ENCODE data around the gene SMTNL1.

Gene SMTNL1

GRCh38 chr11:57546869-57547475 is 9.6 kb downstream of the SMTNL1 start:
- peak; percentile 32 for DNase-seq

DNA sequence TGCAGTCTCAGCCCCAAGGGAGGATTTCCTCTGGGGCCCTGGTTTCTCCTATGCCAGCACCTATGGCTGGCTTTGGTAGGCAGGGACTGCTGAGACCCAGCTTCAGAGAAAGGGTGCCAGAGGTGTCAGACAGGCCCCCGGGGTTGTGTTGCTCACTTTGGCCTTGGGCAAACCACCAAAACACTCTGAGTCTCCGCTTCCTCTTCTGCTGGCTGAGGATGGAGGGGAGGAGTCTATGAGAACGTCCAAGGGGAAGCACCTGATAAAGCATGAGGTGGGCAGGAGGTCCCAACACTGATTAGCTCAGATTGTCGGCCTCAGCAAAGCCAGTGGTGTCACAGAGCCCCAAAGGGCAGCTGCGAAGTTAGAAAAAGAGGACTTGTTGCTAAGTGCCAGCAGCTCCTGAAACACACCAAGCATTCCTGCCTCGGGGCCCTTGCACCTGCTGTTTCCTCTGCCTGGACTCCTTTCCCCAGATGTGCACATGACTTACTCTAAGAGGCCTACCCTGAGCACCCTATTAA is 10.5 kb downstream of the SMTNL1 start:
- DNase-seq, result peak; percentile 73

- DNase-seq, result no peak
These were observed 12.6 kb downstream of the SMTNL1 start for GRCh38 chr11:57549983-57550382.

DNA sequence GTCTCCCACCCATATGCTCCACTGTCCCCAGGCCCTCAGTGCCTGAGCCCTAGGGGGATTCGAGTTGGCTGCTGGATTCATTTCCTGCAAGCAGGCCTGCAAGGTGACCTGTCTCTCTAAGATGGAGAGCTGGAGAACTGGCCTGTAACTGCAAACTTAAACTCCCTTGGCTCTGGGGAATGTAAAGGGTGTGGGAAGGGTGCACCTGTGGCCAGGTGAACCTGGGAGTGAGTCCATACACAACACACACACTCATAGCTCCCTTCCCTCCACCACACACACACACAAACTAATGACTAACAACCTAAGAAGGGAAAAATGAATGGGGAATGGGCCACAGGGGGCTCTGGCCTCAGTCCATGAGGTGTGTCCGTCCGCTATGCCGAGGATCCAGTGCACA is 14.5 kb downstream of the SMTNL1 start:
- no peak for DNase-seq

DNA sequence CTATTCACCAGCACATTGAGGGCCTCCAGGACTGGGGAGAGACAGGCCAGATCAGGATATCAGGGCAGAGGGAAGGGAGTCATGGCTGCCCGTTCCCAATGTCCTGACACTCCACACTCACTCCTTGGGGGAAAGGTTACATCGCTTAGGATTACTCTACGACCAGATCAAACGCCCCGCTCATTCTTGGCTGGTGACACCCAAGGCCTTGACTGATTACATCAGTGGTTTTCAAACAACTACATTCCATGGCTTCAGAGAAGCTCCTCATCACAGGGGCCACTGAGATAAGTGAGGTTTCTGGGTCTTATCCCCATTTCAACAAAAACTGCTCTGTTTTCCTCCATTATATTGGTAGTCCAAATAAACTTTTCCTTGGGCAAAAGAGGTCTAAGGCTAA is 15.1 kb downstream of the SMTNL1 start:
- no peak for DNase-seq

GRCh38 chr11:57555393-57555792 is 18.0 kb downstream of the SMTNL1 start:
- no peak for DNase-seq

DNA sequence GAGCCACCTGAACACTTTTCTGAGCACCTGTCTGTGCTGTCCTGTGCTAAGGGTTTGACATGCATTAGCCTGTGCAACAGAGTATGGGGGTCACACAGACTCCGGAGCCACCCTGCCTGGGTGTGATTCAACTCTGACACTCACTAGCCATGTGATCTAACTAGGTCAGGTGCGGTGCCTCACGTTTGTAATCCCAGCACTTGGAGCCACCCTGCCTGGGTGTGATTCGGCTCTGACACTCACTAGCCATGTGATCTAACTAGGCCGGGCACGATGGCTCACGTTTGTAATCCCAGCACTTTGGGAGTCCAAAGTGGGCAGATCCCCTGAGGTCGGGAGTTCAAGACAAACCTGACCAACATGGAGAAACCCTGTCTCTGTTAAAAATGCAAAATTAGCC is 18.6 kb downstream of the SMTNL1 start:
- DNase-seq, result no peak

- no peak for DNase-seq
These were observed 22.8 kb downstream of the SMTNL1 start for GRCh38 chr11:57560146-57560545.

- DNase-seq, result no peak
These were observed 25.2 kb downstream of the SMTNL1 start for GRCh38 chr11:57562596-57562995.

- DNase-seq, result peak; percentile 72
These were observed 28.9 kb downstream of the SMTNL1 start for GRCh38 chr11:57566005-57566904.

DNA sequence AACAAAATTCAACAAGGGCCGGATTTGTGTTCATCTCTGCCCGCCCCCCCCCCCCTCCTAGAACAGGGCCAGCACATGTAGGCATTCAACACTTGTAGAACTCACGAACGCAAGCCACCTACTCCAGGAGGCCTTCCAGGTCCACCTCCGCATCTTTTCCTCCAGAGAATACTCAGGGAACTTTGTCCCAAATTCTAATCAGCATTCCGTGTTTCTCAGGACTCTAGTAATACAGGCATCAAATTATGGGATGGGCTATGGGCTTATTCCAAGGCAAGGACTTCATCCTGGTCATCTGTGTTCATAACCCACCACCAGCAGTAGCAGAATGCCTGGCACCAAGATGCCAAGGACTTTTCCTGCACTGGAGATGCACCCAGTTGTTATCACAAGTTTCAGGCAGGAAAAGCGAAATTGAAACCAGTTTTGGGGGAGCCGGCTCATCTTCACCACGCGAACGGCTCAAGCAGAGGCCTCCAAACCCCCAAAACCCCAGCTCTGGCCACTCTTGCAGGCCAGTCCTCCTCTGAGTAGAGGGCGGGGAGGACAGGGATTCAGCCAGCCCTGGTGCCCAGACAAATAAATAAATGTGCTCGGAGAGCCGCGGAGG is 29.6 kb downstream of the SMTNL1 start:
- peak; percentile 55 for DNase-seq

- DNase-seq, result peak; percentile 79
These were observed 30.3 kb downstream of the SMTNL1 start, which contains the start of gene UBE2L6 for GRCh38 chr11:57567515-57568329. UBE2L6 (minus strand) TSS chr11:57567672; CDS start chr11:57567611, 61 bp downstream.

DNA sequence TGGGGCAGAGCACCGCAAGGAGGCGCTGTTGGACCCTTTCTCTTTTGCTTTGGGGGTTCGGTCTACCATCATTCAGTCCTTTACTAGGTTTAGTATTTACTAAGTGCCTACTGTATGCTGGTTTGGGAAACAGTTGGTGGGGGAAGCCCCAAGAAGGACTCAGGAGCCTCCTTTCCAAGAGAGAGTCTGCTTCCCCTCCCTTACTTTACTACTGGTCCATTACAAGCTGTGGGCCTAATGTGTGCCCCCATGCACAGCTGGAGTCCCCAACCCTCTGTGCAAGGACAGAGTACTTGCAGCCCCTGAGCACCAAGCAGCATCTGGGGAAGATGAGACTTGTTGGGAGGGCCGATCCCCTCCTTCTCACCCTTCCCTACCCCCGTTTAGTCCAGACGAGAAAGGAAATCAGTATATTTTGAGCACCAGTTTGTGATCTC is 31.0 kb downstream of the SMTNL1 start:
- DNase-seq, result peak; percentile 92

GRCh38 chr11:57571606-57572005 is 34.2 kb downstream of the SMTNL1 start:
- DNase-seq, result peak; percentile 61

DNA sequence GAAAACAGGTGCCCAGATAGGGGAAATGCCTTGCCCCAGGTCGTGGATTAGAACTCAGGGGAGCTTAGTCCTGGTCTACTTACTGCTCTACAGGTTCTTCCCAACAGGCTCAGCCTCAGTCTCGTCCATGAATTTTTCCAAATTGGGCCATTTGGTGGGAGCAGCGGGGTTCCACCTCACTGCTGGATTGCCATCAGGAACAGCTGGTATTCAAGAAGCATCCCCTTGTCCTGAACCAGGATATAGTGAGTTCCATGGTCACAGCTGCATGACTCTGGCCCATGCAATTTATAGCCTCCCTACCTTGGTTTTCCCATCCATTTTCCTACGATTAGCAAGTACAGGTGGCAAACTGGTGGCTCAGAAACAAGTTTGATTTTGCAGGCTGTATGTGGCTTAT is 36.7 kb downstream of the SMTNL1 start:
- no peak for DNase-seq

- no peak for DNase-seq
These were observed 46.9 kb downstream of the SMTNL1 start for GRCh38 chr11:57584341-57584740.

- peak; percentile 45 for DNase-seq
These were observed 47.9 kb downstream of the SMTNL1 start for GRCh38 chr11:57585301-57585700.

- no peak for DNase-seq
These were observed 49.4 kb downstream of the SMTNL1 start for GRCh38 chr11:57586711-57587245.

DNA sequence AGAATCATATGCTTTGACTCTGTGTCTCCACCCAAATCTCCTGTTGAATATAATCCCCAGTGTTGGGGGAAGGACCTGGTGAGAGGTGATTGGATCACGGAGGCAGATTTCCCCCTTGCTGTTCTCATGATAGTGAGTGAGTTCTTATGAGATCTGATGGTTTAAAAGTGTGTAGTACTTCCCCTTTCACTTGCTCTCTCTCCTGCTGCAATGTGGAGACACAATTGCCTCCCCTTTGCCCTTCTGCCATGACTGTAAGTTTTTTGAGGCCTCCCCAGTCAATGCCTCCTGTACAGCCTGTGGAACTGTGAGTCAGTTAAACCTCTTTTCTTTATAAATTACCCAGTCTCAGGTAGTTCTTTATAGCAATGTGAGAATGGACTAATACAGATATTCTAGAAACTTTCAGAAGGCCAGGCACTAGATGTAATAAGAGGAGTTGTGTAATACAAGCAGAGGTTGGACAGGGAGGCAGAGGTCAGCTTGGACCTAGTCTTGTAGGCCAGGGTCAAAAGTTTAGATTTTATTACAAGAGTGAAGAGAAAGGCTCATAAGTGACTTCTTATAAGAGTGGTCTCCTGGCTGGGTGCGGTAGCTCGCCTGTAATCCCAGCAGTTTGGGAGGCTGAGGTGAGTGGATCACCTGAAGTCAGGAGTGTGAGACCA is 50.8 kb downstream of the SMTNL1 start:
- DNase-seq, result peak; percentile 64

DNA sequence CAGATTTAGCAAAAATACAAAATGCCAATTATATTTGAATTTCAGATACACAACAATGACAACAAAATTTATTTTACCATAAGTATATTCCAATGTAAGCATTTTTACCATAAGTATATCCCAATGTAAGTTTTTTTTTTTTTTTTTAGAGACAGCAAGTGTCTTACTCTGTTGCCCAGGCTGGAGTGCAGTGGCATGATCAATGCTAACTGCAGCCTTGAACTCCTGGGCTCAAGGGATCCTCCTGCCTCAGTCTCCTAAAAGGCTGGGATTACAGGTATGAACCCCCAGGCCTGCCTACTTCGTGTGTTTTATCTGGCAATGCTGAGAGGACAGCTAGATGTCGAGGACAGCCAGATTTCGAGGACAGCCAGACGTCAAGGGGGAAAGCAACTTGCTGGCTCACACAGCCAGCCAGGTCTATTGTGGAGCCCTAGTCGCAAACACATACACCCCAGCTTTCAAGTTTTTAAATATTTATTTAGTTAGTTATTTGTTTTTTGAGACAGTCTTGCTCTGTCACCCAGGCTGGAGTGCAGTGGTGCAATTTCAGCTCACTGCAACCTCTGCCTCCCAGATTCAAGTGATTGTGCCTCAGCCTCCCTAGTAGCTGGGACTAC is 59.0 kb downstream of the SMTNL1 start:
- DNase-seq, result no peak

GRCh38 chr11:57597461-57597915 is 60.1 kb downstream of the SMTNL1 start, which contains the start of gene SERPING1:
SERPING1 (plus strand) TSS chr11:57597685; CDS start chr11:57598271, 586 bp downstream.
- no peak for DNase-seq

Data from hematopoietic multipotent progenitor cell treated with erythropoietin and hydrocortisone succinate and interleukin-3 and kit ligand, for 4 days (in vitro differentiated cells).